IMR-90 (cell line): ENCODE results near the gene UACA.

Experiments used
- CEBPB ChIP-seq: IDR thresholded peaks from 2 replicates; pipeline ENCODE4 v1.6.1; 2012; ENCODE audit warnings: low read depth, low read length, improper control_type of control experiment
- CHD1 ChIP-seq: IDR thresholded peaks from 2 replicates; pipeline ENCODE4 v1.6.1; 2012; ENCODE audit warnings: low read depth, low read length, improper control_type of control experiment
- CTCF ChIP-seq: conservative IDR thresholded peaks from 2 replicates; pipeline ENCODE4 v1.5.1; 2012; ENCODE audit warnings: mild to moderate bottlenecking, low read depth, low read length, improper control_type of control experiment
- FOS ChIP-seq: fragments of 150-350 bp; IDR thresholded peaks from 2 replicates; pipeline ENCODE4 v1.6.1; 2016; ENCODE audit warnings: low read depth, low read length
- MAZ ChIP-seq: IDR thresholded peaks from 2 replicates; pipeline ENCODE4 v1.6.1; 2012; ENCODE audit warnings: low read depth, mild to moderate bottlenecking, low read length, improper control_type of control experiment, moderate library complexity, borderline replicate concordance
- MXI1 ChIP-seq: IDR thresholded peaks from 2 replicates; pipeline ENCODE4 v1.6.1; 2012; ENCODE audit warnings: low read depth, mild to moderate bottlenecking, low read length, moderate library complexity, borderline replicate concordance
- POLR2A ChIP-seq: IDR thresholded peaks from 2 replicates; pipeline ENCODE4 v1.6.1; 2012; ENCODE audit warnings: mild to moderate bottlenecking, low read depth, low read length
- RAD21 ChIP-seq: IDR thresholded peaks from 2 replicates; pipeline ENCODE4 v1.6.1; 2012; ENCODE audit warnings: low read length, improper control_type of control experiment
- RCOR1 ChIP-seq: IDR thresholded peaks from 2 replicates; pipeline ENCODE4 v1.6.1; 2012; ENCODE audit warnings: mild to moderate bottlenecking, low read length, improper control_type of control experiment; ENCODE audit not compliant: insufficient replicate concordance
- SMC3 ChIP-seq: fragments of 150-350 bp; IDR thresholded peaks from 2 replicates; pipeline ENCODE4 v1.6.1; 2016; ENCODE audit warnings: low read depth, mild to moderate bottlenecking, antibody characterized with exemption, low read length, moderate library complexity
- USF2 ChIP-seq: fragments of 150-350 bp; IDR thresholded peaks from 2 replicates; pipeline ENCODE4 v1.6.1; 2017; ENCODE audit warnings: mild to moderate bottlenecking, antibody characterized with exemption, low read length, low read depth

- TF ChIP-seq CTCF (no peak), POLR2A (no peak), SMC3 (no peak), CHD1 (no peak), USF2 (no peak), CEBPB (no peak), MXI1 (no peak), RAD21 (no peak), MAZ (no peak), RCOR1 (no peak), FOS (no peak)
These were observed 14.0 kb upstream of the UACA start for GRCh38 chr15:70777170-70777926.
